Neural cell (in vitro differentiated cells): Measurements from ENCODE around the gene OSBPL8. TPM values are rescaled to one million over a fixed set of nuclear protein-coding genes. Genes with fewer than 3 reads are reported as not detected.

ENCODE experiments used
- H2AFZ ChIP-seq: fragments of 200-600, 300-800 bp; sonication (generic), shearing (Covaris generic); 2 replicates; pipeline ENCODE4 v1.6.0; 2014; ENCODE audit warnings: low read depth, mild to moderate bottlenecking, antibody characterized with exemption, low read length, moderate library complexity
- H3F3A ChIP-seq: fragments of 200-600 bp; shearing (Covaris generic); 2 replicates; pipeline ENCODE4 v1.6.1; 2016; ENCODE audit warnings: mild to moderate bottlenecking, moderate library complexity, mixed read lengths, antibody characterized with exemption, low read length; ENCODE audit not compliant: insufficient read depth, poor library complexity, severe bottlenecking
- H3K27ac ChIP-seq: fragments of 200-600, 300-800 bp; sonication (generic), shearing (Covaris generic); 2 replicates; pipeline ENCODE4 v1.5.1; 2014; ENCODE audit warnings: mild to moderate bottlenecking, low read length, moderate library complexity
- H3K27me3 ChIP-seq: fragments of 300-800, 200-600 bp; sonication (generic), shearing (Covaris generic); 2 replicates; pipeline ENCODE4 v1.6.0; 2014; ENCODE audit warnings: mild to moderate bottlenecking, low read depth, low read length, moderate library complexity; ENCODE audit not compliant: insufficient read depth
- H3K36me3 ChIP-seq: fragments of 300-800, 200-600 bp; sonication (generic), shearing (Covaris generic); 2 replicates; pipeline ENCODE4 v1.5.1; 2014; ENCODE audit warnings: mild to moderate bottlenecking, antibody characterized with exemption, low read length, moderate library complexity; ENCODE audit not compliant: insufficient read depth
- H3K4me2 ChIP-seq: fragments of 300-800, 200-600 bp; sonication (generic), shearing (Covaris generic); 2 replicates; pipeline ENCODE4 v1.6.0; 2014; ENCODE audit warnings: mild to moderate bottlenecking, low read length
- H3K4me3 ChIP-seq: fragments of 300-800, 200-600 bp; sonication (generic), shearing (Covaris generic); 2 replicates; pipeline ENCODE4 v1.5.1; 2014; ENCODE audit warnings: mild to moderate bottlenecking, low read length, moderate library complexity
- H3K79me2 ChIP-seq: fragments of 200-600 bp; shearing (Covaris generic); replicated peaks from 2 replicates; pipeline ENCODE4 v1.6.0; 2014; ENCODE audit warnings: mild to moderate bottlenecking, low read length, moderate library complexity; ENCODE audit not compliant: insufficient read depth
- H3K9ac ChIP-seq: fragments of 300-800, 200-600 bp; sonication (generic), shearing (Covaris generic); 2 replicates; pipeline ENCODE4 v1.6.1; 2016; ENCODE audit warnings: mild to moderate bottlenecking, low read length, mixed read lengths
- H3K9me2 ChIP-seq: fragments of 200-600 bp; shearing (Covaris generic); 2 replicates; pipeline ENCODE4 v1.6.1; 2016; ENCODE audit warnings: mild to moderate bottlenecking, low read length, mixed read lengths; ENCODE audit not compliant: insufficient read depth
- H3K9me3 ChIP-seq: fragments of 200-600, 300-800 bp; sonication (generic), shearing (Covaris generic); 2 replicates; pipeline ENCODE4 v1.6.1; 2016; ENCODE audit warnings: mild to moderate bottlenecking, mixed run types, low read length, moderate library complexity, mixed read lengths
- H4K20me1 ChIP-seq: fragments of 200-600 bp; shearing (Covaris generic); 2 replicates; pipeline ENCODE4 v1.6.1; 2016; ENCODE audit warnings: mild to moderate bottlenecking, mixed run types; ENCODE audit not compliant: insufficient read depth
- EP300 ChIP-seq: fragments of 450-650 bp; conservative IDR thresholded peaks from 2 replicates; pipeline ENCODE4 v1.6.1; 2014; ENCODE audit warnings: antibody characterized with exemption, mild to moderate bottlenecking, moderate library complexity; ENCODE audit not compliant: poor library complexity, severe bottlenecking
- EZH2 ChIP-seq: fragments of 200-600, 300-800 bp; shearing (Covaris generic), sonication (generic); IDR thresholded peaks from 2 replicates; pipeline ENCODE4 v1.6.1; 2014; ENCODE audit warnings: antibody characterized with exemption, low read length, borderline replicate concordance, mild to moderate bottlenecking; ENCODE audit not compliant: insufficient read depth, poor library complexity, severe bottlenecking
- MXI1 ChIP-seq: fragments of 450-650 bp; conservative IDR thresholded peaks from 2 replicates; pipeline ENCODE4 v1.6.1; 2014; ENCODE audit warnings: antibody characterized with exemption, mild to moderate bottlenecking; ENCODE audit not compliant: poor library complexity, severe bottlenecking
- POLR2AphosphoS5 ChIP-seq: IDR thresholded peaks from 2 replicates; pipeline ENCODE4 v1.6.1; 2012
- RAD21 ChIP-seq: fragments of 450-650 bp; conservative IDR thresholded peaks from 2 replicates; pipeline ENCODE4 v1.6.1; 2014; ENCODE audit warnings: antibody characterized with exemption, mild to moderate bottlenecking, moderate library complexity
- SMC3 ChIP-seq: fragments of 450-650 bp; conservative IDR thresholded peaks from 2 replicates; pipeline ENCODE4 v1.6.1; 2014; ENCODE audit warnings: antibody characterized with exemption, mild to moderate bottlenecking, moderate library complexity; ENCODE audit not compliant: poor library complexity
- TAF1 ChIP-seq: IDR thresholded peaks from 2 replicates; pipeline ENCODE4 v1.6.1; 2012; ENCODE audit warnings: low read depth
- polyA plus RNA-seq: library from polyadenylated mRNA; depleted of rRNA; stranded (reverse); fragments of >200 nt; gene quantifications from 2 replicates; pipeline ENCODE4 v1.2.3, GENCODE V29; 2014
- TF ChIP-seq, protein P1 (sequence below): fragments of 450-650 bp; IDR thresholded peaks from 2 replicates; pipeline ENCODE4 v1.5.1; 2014; ENCODE audit warnings: antibody characterized with exemption, mild to moderate bottlenecking, moderate library complexity; ENCODE audit not compliant: poor library complexity, severe bottlenecking
- TF ChIP-seq, protein P2 (sequence below): IDR thresholded peaks from 2 replicates; pipeline ENCODE4 v1.6.1; 2012; ENCODE audit warnings: borderline replicate concordance

The OSBPL8 gene
- polyA plus RNA-seq, 1 donor from 2014 or later = 126 TPM

DNA sequence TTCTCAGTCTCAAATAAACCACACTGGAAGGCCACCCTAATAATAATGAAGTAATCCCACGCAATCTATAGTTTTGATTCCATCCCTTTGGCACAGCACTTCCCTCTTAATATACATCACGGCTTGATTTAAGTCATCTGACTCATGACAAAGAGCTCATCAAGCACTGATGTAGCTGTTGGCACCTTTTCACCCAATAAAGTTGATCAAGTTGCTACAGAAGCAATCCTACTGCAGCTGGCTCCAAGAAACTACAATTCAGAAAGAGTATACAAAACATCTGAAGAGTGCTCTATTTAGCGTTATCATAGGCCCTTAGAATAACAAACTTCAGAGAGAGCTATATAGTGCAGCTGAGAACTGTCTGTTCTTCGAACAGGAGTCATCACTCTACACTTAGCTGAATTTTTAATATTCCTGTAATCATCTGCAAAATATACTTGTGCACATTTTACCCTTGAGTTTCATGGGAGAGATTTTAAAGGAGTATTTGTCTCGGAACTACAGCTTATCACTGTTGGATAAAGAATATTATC lies 94.9 kb downstream of the OSBPL8 start:
- Histone ChIP-seq H2AFZ (no peak overlapping the region), H3K79me2 (peaks cover 4% of the 10 kb centered on the region), H3K36me3 (no peaks in the 10 kb centered on the region), H3K9ac (no peak overlapping the region), H3K27me3 (no peaks in the 10 kb centered on the region), H4K20me1 (no peaks in the 10 kb centered on the region), H3K27ac (no peak overlapping the region), H3K9me2 (no peaks in the 10 kb centered on the region), H3F3A (no peaks in the 10 kb centered on the region), H3K9me3 (no peaks in the 10 kb centered on the region), H3K4me3 (no peak overlapping the region), H3K4me2 (no peak overlapping the region)
- TF ChIP-seq EZH2 (no peak), POLR2AphosphoS5 (no peak), EP300 (no peak), TAF1 (no peak), SMC3 (no peak), RAD21 (no peak), MXI1 (no peak)
- TF ChIP-seq, protein P1, sequence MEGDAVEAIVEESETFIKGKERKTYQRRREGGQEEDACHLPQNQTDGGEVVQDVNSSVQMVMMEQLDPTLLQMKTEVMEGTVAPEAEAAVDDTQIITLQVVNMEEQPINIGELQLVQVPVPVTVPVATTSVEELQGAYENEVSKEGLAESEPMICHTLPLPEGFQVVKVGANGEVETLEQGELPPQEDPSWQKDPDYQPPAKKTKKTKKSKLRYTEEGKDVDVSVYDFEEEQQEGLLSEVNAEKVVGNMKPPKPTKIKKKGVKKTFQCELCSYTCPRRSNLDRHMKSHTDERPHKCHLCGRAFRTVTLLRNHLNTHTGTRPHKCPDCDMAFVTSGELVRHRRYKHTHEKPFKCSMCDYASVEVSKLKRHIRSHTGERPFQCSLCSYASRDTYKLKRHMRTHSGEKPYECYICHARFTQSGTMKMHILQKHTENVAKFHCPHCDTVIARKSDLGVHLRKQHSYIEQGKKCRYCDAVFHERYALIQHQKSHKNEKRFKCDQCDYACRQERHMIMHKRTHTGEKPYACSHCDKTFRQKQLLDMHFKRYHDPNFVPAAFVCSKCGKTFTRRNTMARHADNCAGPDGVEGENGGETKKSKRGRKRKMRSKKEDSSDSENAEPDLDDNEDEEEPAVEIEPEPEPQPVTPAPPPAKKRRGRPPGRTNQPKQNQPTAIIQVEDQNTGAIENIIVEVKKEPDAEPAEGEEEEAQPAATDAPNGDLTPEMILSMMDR = no peak
- TF ChIP-seq, protein P2, sequence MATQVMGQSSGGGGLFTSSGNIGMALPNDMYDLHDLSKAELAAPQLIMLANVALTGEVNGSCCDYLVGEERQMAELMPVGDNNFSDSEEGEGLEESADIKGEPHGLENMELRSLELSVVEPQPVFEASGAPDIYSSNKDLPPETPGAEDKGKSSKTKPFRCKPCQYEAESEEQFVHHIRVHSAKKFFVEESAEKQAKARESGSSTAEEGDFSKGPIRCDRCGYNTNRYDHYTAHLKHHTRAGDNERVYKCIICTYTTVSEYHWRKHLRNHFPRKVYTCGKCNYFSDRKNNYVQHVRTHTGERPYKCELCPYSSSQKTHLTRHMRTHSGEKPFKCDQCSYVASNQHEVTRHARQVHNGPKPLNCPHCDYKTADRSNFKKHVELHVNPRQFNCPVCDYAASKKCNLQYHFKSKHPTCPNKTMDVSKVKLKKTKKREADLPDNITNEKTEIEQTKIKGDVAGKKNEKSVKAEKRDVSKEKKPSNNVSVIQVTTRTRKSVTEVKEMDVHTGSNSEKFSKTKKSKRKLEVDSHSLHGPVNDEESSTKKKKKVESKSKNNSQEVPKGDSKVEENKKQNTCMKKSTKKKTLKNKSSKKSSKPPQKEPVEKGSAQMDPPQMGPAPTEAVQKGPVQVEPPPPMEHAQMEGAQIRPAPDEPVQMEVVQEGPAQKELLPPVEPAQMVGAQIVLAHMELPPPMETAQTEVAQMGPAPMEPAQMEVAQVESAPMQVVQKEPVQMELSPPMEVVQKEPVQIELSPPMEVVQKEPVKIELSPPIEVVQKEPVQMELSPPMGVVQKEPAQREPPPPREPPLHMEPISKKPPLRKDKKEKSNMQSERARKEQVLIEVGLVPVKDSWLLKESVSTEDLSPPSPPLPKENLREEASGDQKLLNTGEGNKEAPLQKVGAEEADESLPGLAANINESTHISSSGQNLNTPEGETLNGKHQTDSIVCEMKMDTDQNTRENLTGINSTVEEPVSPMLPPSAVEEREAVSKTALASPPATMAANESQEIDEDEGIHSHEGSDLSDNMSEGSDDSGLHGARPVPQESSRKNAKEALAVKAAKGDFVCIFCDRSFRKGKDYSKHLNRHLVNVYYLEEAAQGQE = no peak

DNA sequence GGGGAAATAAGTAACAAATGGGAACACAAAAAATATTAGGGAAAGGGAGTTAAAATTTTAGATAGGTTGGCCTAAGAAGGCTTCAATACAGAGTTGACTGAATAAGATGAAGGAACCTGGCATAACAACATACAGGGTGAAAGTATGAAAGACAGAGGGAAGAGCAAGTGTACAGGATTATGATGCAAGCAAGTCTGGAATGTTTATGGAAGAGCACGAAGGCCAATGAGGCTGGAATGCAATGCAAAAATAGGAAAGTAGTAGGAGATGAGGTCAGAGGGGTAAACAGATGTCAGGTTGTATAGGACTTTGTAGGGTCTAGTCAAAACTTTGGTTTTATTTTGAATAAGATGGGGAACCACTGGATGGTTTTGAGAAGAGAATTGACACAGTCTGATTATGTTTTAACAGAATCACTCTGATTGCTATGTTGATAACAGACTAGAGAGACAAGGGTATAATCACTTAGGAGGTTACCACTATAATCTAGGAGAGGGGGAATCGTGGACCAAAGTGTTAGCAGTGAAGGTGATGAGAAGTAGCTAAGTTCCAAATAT lies 96.8 kb downstream of the OSBPL8 start:
- no peak overlapping the region for H3K4me3 ChIP-seq
- H3K9ac ChIP-seq = no peak overlapping the region
- no peaks in the 10 kb centered on the region for H3F3A ChIP-seq
- peak overlapping the region; percentile 16 for H3K27ac ChIP-seq
- H3K9me2 ChIP-seq = no peaks in the 10 kb centered on the region
- no peaks in the 10 kb centered on the region for H3K36me3 ChIP-seq
- TF ChIP-seq EP300 (no peak), TAF1 (no peak), SMC3 (no peak), MXI1 (no peak), POLR2AphosphoS5 (no peak)
- TF ChIP-seq, protein P2 = no peak
- H2AFZ ChIP-seq = no peak overlapping the region
- H3K79me2 ChIP-seq = peaks cover under 1% of the 10 kb centered on the region
- no peak overlapping the region for H3K4me2 ChIP-seq
- H3K27me3 ChIP-seq = no peaks in the 10 kb centered on the region
- no peaks in the 10 kb centered on the region for H4K20me1 ChIP-seq
- no peaks in the 10 kb centered on the region for H3K9me3 ChIP-seq
